Duodenal mucosa (tissue), 2 donors: ENCODE measurements around the gene SART1.
"Not testable (repeated sequence)": the region's sequence is repeated elsewhere in the genome, so short reads cannot be mapped to it uniquely, and the experiment has no call there.

Experiments used
- H3K27ac ChIP-seq: one replicate; pipeline ENCODE4 v1.7.0; 2013; ENCODE audit warnings: low read depth, low read length
- H3K27me3 ChIP-seq, 2 donors: one replicate each; pipeline ENCODE4 v1.7.0; 2013; ENCODE audit warnings: low read length in 2 of 2, control low read depth in 1 of 2; ENCODE audit not compliant: insufficient read depth in 2 of 2, control insufficient read depth in 1 of 2
- H3K36me3 ChIP-seq, 2 donors: one replicate each; pipeline ENCODE4 v1.7.0; 2013; ENCODE audit warnings: low read length in 2 of 2, control low read depth in 1 of 2; ENCODE audit not compliant: insufficient read depth in 2 of 2, control insufficient read depth in 1 of 2
- H3K4me1 ChIP-seq, 2 donors: one replicate each; pipeline ENCODE4 v1.7.0; 2013; ENCODE audit warnings: low read length in 2 of 2, control low read depth in 1 of 2; ENCODE audit not compliant: insufficient read depth in 2 of 2, control insufficient read depth in 1 of 2
- H3K4me3 ChIP-seq, 2 donors: one replicate each; pipeline ENCODE4 v1.7.0; 2013; ENCODE audit warnings: low read length in 2 of 2, low read depth in 1 of 2
- H3K9ac ChIP-seq, 2 donors: one replicate each; pipeline ENCODE4 v1.7.0; 2013; ENCODE audit warnings: low read length in 2 of 2, low read depth in 1 of 2
- H3K9me3 ChIP-seq, 2 donors: one replicate each; pipeline ENCODE4 v1.7.0; 2013; ENCODE audit warnings: low read length in 2 of 2, control low read depth in 1 of 2; ENCODE audit not compliant: control insufficient read depth in 1 of 2

SART1 gene

GRCh38 chr11:65947603-65948125 lies 13.9 kb upstream of the SART1 start:
- H3K27ac ChIP-seq, result no peak overlapping the region
- no peak overlapping the region for H3K4me3 ChIP-seq
- no peak overlapping the region for H3K9ac ChIP-seq
- no peaks in the 10 kb centered on the region for H3K4me1 ChIP-seq
- H3K36me3 ChIP-seq, result no peaks in the 10 kb centered on the region
- H3K27me3 ChIP-seq, result no peaks in the 10 kb centered on the region
- H3K9me3 ChIP-seq, result no peaks in the 10 kb centered on the region

DNA sequence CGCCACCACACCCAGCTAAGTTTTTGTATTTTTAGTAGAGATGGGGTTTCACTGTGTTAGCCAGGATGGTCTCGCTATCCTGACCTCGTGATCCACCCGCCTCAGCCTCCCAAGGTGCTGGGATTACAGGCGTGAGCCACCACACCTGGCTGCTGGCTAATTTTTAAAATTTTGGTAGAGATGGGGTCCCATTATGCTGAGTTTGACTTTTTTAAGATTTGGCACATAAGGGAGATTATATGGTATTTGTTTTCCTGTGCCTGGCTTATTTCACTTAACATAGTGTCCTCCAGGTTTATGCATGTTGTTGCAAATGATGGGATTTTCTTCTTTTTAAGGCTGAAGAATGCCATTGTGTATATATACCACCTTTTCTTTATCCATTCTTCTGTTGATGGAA lies 10.8 kb upstream of the SART1 start:
- H3K27me3 ChIP-seq, H3K27ac ChIP-seq, H3K36me3 ChIP-seq, H3K9ac ChIP-seq, H3K4me1 ChIP-seq, H3K9me3 ChIP-seq, H3K4me3 ChIP-seq: not testable (repeated sequence)

DNA sequence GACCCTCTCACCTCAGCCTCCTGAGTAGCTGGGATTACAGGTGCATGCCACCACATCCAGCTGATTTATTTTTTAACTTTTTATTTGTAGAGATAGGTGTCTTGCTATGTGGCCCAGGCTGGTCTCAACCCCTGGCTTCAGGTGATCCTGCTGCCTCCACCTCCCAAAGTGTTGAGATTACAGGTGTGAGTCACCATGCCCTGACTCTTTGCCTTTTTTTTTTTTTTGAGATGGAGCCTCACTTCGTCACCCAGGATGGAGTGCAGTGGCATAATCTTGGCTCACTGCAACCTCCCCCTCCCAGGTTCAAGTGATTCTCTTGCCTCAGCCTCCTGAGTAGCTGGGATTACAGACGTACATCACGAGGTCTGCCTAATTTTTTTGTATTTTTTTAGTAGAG lies 9.9 kb upstream of the SART1 start:
- H3K36me3 ChIP-seq, H3K9me3 ChIP-seq, H3K9ac ChIP-seq, H3K4me3 ChIP-seq, H3K27me3 ChIP-seq, H3K27ac ChIP-seq, H3K4me1 ChIP-seq: not testable (repeated sequence)

DNA sequence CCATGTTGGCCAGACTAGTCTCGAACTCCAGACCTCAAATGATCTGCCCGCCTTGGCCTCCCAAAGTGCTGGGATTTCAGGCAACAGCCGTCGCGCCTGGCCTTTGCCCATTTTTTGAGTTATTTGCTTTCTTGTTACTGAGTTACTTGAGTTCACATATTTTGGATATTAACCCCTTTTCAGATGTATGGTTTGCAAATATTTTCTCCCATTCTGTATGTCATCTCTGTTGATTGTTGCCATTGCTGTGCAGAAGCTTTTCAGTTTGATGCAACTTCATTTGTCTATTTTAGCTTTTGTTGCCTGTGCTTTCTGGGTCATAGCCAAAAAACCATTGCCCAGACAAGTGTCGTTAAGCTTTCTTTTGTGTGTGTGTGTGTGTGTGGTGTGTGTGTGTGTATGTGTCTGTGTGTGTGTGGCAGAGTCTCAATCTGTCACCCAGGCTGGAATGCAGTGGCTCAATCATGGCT lies 9.4 kb upstream of the SART1 start:
- H3K27me3 ChIP-seq, result no peaks in the 10 kb centered on the region
- H3K4me1 ChIP-seq, result peaks cover 4% of the 10 kb centered on the region in 2 donors
- no peak overlapping the region for H3K4me3 ChIP-seq

GRCh38 chr11:65953471-65953870 lies 8.1 kb upstream of the SART1 start:
- H3K9me3 ChIP-seq, result no peaks in the 10 kb centered on the region
- H3K4me3 ChIP-seq, result no peak overlapping the region
- peaks cover 4 to 8% of the 10 kb centered on the region in 2 donors for H3K4me1 ChIP-seq
- no peaks in the 10 kb centered on the region for H3K27me3 ChIP-seq
- no peak overlapping the region for H3K27ac ChIP-seq
- no peaks in the 10 kb centered on the region for H3K36me3 ChIP-seq
- H3K9ac ChIP-seq, result no peak overlapping the region

More for the DNA sequence above, 9.4 kb upstream of the SART1 start:
- no peaks in the 10 kb centered on the region for H3K9me3 ChIP-seq
- no peaks in the 10 kb centered on the region for H3K36me3 ChIP-seq
- no peak overlapping the region for H3K27ac ChIP-seq
- H3K9ac ChIP-seq, result no peak overlapping the region

DNA sequence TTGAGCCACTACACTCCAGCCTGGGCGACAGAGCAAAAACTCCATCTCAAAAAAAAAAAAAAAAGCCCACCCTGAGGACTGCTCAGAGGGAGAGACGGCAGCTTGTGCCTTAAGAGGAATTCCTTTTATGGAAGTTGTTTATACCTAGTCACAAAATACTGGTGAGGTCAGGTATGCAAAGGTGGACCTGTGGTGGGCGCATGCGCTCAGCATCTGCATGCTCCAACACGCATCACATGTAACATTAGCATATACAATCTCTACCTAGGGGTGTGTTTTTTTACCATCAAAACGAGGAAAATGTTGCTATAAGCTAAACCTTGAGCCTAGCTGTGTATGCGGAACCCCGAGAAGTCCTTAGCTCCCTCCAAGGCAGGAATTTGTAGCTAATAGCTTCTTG lies 6.8 kb upstream of the SART1 start:
- Histone ChIP-seq H3K9me3 (no peaks in the 10 kb centered on the region), H3K4me1 (peaks cover 4 to 8% of the 10 kb centered on the region in 2 donors), H3K9ac (no peak overlapping the region), H3K27me3 (no peaks in the 10 kb centered on the region), H3K36me3 (no peaks in the 10 kb centered on the region), H3K4me3 (no peak overlapping the region), H3K27ac (no peak overlapping the region)

- Histone ChIP-seq H3K27ac (no peak overlapping the region), H3K27me3 (no peaks in the 10 kb centered on the region), H3K9me3 (no peaks in the 10 kb centered on the region), H3K9ac (no peak overlapping the region), H3K36me3 (no peaks in the 10 kb centered on the region), H3K4me1 (peaks cover 17 to 20% of the 10 kb centered on the region in 2 donors), H3K4me3 (no peak overlapping the region)
These were observed 3.2 kb upstream of the SART1 start for GRCh38 chr11:65958291-65958690.

GRCh38 chr11:65958774-65959420 lies 2.6 kb upstream of the SART1 start:
- Histone ChIP-seq H3K9me3 (no peaks in the 10 kb centered on the region), H3K9ac (no peak overlapping the region), H3K4me1 (peaks cover 20 to 23% of the 10 kb centered on the region in 2 donors), H3K36me3 (peaks cover under 1 to 3% of the 10 kb centered on the region in 2 donors), H3K4me3 (no peak overlapping the region), H3K27me3 (no peaks in the 10 kb centered on the region), H3K27ac (no peak overlapping the region)

DNA sequence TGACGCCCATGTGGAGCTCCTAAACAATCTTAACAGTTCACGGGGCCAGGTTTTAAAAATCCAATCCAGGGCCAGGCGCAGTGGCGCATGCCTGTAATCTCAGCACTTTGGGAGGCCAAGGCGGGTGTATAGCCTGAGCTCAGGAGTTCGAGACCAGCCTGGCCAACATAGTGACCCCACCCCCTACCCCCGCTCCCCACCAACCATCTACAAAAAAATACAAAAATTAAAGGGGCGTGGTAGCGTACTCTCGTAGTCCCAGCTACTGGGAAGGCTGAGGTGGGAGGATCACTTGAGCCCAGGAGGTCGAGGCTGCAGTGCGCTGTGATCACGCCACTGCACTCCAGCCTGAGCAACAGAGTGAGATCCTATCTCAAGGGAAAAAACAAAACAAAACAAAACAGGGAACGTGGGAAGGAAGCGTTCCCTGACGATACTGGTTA lies 689 bp upstream of the SART1 start:
- Histone ChIP-seq H3K9me3 (no peaks in the 10 kb centered on the region), H3K9ac (peak overlapping the region; percentile 85 to 89), H3K4me1 (peaks cover 20 to 27% of the 10 kb centered on the region in 2 donors), H3K4me3 (peak overlapping the region; percentile 84 to 96), H3K27ac (peak overlapping the region; percentile 69), H3K27me3 (no peaks in the 10 kb centered on the region), H3K36me3 (peaks cover 17 to 22% of the 10 kb centered on the region in 2 donors)

DNA sequence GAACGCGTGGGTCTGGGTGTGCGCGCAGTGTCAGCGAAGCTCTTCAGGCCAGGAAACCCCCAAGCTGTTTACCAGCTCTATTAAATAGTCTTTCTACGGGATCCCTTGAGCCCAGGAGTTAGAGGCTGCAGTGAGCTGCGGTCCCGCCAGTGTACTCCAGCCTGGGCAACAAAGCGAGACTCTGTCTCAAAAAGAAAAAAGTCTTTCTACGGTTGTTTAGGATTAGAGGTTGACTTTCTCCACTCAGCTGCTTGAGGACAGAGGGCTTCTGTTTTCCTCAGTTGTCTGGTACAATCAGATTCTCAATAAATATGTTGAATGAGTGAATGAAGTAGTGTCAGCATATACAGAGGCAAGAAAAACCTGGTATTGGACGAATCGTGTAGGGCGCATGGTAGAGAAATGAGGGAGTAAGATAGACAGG lies 619 bp downstream of the SART1 start:
- Histone ChIP-seq H3K27me3 (no peaks in the 10 kb centered on the region), H3K9ac (peak overlapping the region; percentile 60 to 67), H3K36me3 (peaks cover 30 to 36% of the 10 kb centered on the region in 2 donors), H3K9me3 (no peaks in the 10 kb centered on the region), H3K4me3 (peak overlapping the region; percentile 84 to 96), H3K27ac (no peak overlapping the region), H3K4me1 (peaks cover 16 to 23% of the 10 kb centered on the region in 2 donors)
